Middle frontal gyrus (tissue), 1 donor: Measurements from ENCODE around the gene CALML3.

Experiments
- DNase-seq: peaks from one replicate; pipeline ENCODE4 v3.0.0-alpha.2; 2015; ENCODE audit warnings: low spot score; ENCODE audit errors: extremely low spot score

CALML3 gene

GRCh38 chr10:5523796-5524574 is 776 bp upstream of the CALML3 start:
- DNase-seq, result no peak

DNA sequence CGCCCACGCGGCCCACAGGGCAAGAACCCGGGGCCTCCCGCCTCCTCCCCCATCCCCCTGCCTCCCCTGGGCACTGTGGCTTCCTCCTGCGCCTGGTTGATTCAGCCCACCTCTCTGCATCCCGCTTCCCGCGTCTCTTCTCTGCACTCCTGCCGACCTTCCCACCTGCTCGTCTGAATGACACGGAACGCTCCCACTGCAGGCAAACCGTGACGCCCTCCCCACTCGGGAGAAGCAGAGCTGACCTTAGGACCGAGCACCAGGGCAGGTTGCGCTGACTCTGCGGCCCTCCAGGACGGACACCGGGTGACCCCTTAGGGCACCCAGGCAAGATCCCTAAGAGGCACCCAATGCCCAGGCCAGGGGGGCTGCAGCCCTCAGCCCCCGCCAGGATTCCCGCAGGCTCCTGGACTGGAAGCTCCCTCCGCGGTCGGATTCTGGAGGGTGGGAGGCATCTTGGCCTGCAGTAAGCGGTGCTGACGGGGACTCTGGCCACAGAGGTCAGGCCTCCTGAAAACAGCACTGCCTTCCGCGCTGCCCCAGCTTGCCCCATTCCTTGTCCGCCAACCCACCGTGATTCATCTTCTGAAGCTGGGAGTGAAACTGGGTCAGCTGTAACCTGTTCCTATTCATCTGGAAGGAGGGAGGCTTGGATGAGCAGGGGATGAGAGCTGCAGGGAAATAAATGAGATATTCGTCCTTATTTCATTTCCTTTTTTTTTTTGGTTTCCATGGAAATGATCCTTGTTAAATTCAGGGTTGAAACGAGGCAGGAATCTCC is 990 bp downstream of the CALML3 start:
- no peak for DNase-seq

- no peak for DNase-seq
These were observed 2.0 kb downstream of the CALML3 start for GRCh38 chr10:5526691-5527331.

DNA sequence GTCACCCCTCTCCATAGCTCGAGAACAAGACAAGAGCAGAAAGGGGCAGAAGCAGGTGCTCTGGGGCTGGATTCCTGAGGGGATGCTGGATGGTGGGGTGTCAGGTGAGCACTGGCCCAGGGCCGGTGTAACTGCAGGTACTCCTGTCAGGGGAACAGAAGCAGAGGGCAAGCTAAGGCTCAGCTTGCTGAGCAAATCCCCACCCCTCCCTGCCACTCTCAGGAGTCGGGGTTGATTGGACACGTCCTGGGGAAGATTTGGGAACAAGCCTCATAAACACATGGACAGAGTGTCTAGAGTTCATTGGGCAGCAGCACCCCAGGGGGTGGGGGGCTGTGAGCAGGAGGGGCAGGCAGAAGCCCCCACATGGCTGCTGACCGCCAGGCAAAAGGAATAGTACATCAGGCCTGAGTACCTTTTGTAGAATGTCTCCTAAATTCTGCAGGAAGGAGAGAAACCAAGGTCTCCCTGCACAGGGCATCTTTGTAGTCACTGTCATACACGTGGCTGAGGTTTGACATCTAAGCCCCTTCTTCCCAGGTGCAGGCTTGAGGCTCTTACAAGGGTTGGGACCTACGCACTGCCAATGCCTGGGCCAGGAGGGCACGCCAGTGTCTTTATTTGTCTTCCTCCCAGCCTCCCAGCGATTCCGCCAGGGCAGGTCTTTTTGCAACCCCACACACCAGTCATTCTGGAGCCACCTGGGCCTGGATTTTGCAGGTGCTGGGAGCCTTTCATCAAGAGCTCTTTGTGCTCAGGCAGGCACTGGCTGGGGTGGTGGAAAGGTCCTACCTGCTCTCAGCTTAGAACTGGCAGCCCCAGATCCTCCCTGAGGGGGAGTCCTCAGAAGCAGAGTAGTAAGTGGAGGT is 2.8 kb downstream of the CALML3 start:
- DNase-seq, result no peak

- no peak for DNase-seq
These were observed 4.4 kb downstream of the CALML3 start for GRCh38 chr10:5528989-5529701.

DNA sequence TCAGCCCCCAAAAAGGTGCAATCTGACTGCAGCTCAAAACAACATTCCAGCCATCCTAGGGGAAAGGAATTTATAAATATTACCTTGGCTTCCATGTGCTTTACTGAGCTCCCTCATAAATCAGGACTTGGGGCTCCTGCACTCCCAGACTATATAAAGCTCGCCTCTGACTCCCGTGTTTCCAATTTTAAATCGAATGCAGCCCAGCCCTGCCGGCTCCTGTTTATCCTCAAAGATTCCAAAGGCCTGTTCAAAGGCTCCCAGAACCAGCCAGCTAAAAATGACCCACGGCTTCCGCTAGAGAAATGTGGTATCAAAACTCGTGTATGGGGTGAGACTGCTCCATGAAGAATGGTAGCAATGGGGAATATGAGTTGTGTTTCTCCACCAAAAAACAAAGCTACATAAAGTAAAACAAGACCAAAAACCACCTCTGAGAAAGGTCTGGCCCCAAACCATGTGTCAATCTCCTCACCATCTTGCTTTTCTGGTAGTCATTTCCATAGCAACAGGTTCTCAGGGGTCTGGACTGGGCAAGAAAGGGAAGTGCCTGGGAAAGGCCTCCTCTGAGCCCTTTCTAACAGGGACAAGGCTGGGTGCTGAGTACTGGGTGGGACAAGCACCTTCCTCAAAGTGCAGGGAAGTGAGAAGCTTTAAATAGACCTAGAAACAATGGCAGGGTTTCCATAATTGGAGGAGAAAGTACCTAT is 5.1 kb downstream of the CALML3 start:
- DNase-seq, result no peak

- DNase-seq, result no peak
These were observed 5.6 kb downstream of the CALML3 start for GRCh38 chr10:5530412-5530806.

DNA sequence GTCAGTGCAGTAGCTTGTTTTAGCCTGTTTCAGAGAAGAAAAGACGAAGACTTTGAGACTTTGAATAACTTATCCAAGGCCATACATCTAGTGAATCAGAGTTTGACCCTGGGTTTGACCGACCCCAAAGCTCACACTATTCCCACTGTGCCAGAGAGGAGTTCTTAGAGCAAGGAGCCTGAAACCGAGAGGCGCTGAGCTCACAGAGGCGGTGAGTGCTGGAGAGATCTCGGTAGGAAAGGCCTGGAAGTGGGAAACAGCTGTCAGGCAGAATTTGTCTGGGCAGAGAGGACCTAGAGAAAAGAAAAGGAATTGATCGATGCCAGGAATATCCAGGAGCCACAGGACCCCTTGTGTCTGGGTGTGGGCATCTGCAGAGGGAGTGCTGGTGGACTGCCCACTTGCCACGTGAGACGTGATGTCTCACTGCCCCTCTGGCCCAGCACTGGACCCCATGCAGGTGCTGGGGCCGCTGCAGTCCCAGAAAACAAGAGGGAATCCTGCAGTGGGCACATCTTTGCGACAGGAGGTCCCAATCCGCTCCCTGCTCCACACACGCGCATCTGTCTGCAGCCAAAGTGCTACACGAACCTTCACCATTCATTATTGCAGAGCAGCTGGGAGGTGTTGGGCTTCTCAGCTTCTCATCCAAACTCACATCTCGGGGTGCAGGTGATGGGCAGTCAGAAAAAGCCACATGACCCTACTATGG is 6.2 kb downstream of the CALML3 start:
- no peak for DNase-seq

GRCh38 chr10:5531558-5532306 is 7.0 kb downstream of the CALML3 start:
- no peak for DNase-seq

- DNase-seq, result no peak
These were observed 7.5 kb downstream of the CALML3 start for GRCh38 chr10:5532307-5532605.

DNA sequence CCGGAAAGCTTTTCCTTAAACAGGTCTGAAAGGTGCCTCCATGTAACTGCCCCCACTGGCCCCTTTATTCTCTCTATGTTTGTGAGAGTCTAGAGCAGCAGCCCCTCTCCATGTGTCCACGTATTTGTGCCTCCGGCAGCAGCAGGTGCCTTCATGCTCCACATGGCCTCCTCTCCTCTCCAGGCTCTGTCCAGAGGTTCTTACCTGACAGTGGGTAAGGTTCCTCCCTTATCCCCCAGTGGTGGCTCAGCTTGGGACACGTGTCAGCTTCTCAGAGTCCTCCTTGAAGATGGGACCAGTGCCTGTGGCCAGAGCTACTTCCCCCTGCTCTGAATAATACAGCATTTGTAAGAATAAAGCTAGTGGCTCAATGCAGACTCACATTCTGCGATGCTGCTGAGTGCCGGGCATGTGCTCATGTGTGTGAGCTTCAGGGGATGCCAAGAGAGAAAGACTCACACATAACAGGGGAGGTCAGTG is 7.9 kb downstream of the CALML3 start:
- DNase-seq, result no peak

- no peak for DNase-seq
These were observed 8.5 kb downstream of the CALML3 start for GRCh38 chr10:5533098-5533731.

DNA sequence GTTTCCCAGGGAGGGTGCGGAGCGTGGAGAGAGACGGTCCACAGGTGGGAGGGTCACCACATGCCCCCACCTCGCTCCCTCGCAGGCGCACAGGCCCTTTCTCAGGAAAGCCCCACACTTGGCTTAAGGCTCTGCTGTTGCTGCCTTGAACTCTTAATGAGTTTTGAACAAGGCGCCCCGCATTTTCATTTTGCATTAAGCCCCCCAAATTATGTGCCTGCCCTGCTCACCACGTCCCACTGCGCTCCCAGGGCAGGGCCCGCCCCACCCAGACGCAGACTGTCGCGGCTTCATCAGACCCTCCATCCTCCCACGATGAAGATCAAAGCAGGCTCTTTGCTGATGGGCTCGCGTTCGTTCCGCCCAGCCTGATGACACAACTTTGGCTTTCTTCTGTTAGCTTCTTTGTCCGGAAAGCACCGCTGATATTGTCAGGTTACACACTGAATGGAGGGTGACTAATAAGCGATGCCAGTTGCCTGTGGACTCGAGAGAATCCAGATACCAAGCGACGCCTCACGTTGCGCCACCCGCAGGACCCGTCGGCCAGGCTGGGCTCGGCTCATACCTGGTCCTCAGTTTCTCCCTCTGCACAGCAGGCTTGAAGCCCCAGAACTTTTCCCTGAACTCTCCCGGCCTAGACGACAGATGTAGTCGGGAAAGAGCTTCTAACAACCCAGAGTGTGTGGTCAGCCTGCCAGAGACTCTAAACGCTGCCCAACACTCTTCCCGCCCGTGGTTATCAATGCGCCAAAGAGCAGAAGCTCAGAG is 9.5 kb downstream of the CALML3 start:
- no peak for DNase-seq

DNA sequence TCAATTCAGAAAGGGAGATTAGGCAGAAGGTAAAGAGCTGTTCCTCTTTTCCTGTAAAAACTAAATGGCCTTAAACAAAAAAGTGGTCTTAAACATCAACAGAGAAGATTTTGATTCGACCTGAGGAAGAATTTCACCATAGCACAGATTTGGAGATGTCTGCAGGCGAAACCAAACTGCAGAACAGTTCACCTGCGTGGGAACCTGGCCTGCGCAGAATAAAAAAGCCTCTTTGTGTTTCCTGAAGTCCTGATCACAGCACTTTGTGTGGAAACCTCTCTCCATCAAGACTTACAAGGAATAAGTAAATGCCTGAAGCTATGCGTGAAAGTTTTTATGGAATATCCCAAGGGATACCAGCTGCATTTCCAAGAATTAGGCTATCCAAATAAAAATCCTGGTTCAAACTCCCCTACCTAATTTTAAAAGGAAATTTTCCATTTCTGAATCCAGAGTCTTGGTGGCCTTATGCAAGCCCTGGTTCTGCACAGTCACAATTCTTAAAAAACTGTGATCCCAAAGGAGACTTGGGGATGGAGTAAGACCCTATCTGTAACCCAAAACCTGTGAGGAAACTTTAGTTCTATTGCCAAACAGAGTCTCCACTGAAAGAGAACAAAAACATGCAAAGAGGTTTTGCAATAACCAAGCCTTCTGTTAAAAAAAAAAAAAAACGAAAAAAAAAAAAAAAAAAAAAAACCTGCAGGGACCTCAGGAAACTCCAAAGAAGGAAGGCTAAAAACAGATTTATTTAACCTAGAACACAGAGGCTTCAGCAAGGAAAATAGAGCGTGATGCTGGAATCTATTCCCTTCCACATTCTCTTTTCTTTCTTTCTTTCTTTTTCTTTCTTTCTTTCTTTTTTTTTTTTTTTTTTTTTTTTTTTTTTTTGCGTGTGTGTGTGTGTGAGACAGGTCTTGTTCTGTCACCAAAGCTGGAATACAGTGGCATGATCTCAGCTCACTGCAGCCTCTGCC is 10.4 kb downstream of the CALML3 start:
- DNase-seq, result no peak

GRCh38 chr10:5536486-5537081 is 11.8 kb downstream of the CALML3 start:
- DNase-seq, result no peak

DNA sequence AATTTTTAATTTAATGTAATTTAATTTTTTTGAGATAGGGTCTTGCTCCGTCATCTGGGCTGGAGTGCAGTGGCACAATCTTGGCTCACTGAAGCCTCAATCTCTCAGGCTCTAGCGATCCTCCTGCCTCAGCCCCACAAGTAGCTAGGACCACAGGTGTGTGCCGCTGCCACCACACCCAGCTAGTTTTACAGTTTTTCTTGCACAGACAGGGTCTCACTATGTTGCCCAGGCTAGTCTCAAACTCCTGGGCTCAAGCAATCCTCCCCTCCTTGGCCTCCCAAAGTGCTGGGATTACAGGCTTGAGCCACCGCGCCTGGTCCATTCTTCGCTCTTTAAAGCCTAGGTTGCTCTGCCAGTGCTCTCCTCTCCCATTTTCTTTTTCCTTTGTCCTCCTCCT is 12.9 kb downstream of the CALML3 start:
- DNase-seq, result no peak
